WTC11 (cell line): Measurements from ENCODE around the gene RAD51AP2. TPM values are rescaled to one million over a fixed set of nuclear protein-coding genes. Genes with fewer than 3 reads are reported as not detected.
"Not testable (repeated sequence)": the region's sequence is repeated elsewhere in the genome, so short reads cannot be mapped to it uniquely, and the experiment has no call there.

ENCODE experiments used
- ATAC-seq: fragments of 200-7000 bp; cut with Tn5 transposase; 2 replicates; pipeline ENCODE4 v1.10.0; 2021; ENCODE audit warnings: mild to moderate bottlenecking, moderate library complexity
- CTCF ChIA-PET: fragments of 300-600 bp; sonication (Branson Sonifier 250); formaldehyde crosslinking; loops from one replicate; lab custom pipeline; 2021; ENCODE audit warnings: antibody characterized with exemption; lab: Charles Lee
- POLR2A ChIA-PET: fragments of 350-600 bp; sonication (Branson Sonifier 250); formaldehyde crosslinking; loops from one replicate; lab custom pipeline; 2021; ENCODE audit warnings: antibody characterized with exemption; lab: Charles Lee
- DNase-seq: peaks from one replicate; pipeline ENCODE4 v3.0.0; 2021; ENCODE audit warnings: low spot score
- H3K27ac Mint-ChIP-seq: 2 replicates; pipeline ENCODE4 v1.8.0; 2021; ENCODE audit warnings: mixed read lengths
- H3K27me3 Mint-ChIP-seq: 2 replicates; pipeline ENCODE4 v1.8.0; 2021; ENCODE audit warnings: low read depth, mild to moderate bottlenecking, moderate library complexity, mixed read lengths
- H3K36me3 Mint-ChIP-seq: 2 replicates; pipeline ENCODE4 v1.8.0; 2021; ENCODE audit warnings: mixed read lengths
- H3K4me1 Mint-ChIP-seq: 2 replicates; pipeline ENCODE4 v1.8.0; 2022; ENCODE audit warnings: mixed read lengths
- H3K4me3 Mint-ChIP-seq: 2 replicates; pipeline ENCODE4 v1.8.0; 2021; ENCODE audit warnings: mild to moderate bottlenecking, moderate library complexity, mixed read lengths
- H3K9me3 Mint-ChIP-seq: 2 replicates; pipeline ENCODE4 v1.8.0; 2021; ENCODE audit warnings: mixed read lengths
- ATF1 ChIP-seq: sonication (generic); formaldehyde crosslinking; IDR thresholded peaks from 2 replicates; pipeline ENCODE4 v1.8.1; 2023; ENCODE audit warnings: mild to moderate bottlenecking, moderate library complexity, missing genetic modification reagents
- ATF3 ChIP-seq: sonication (generic); formaldehyde crosslinking; conservative IDR thresholded peaks from 2 replicates; pipeline ENCODE4 v1.8.1; 2022; ENCODE audit warnings: mild to moderate bottlenecking, missing genetic modification reagents
- ATF6 ChIP-seq: sonication (generic); formaldehyde crosslinking; IDR thresholded peaks from 2 replicates; pipeline ENCODE4 v1.8.1; 2023; ENCODE audit warnings: mild to moderate bottlenecking, missing genetic modification reagents
- CBFB ChIP-seq: sonication (generic); formaldehyde crosslinking; IDR thresholded peaks from 2 replicates; pipeline ENCODE4 v1.8.1; 2022; ENCODE audit warnings: mild to moderate bottlenecking, low read depth, missing genetic modification reagents
- ERG ChIP-seq: fragments of 250-450 bp; sonication (Bioruptor Pico); IDR thresholded peaks from 2 replicates; pipeline ENCODE4 v1.8.0; 2021; ENCODE audit warnings: mild to moderate bottlenecking
- ESRRA ChIP-seq: sonication (generic); formaldehyde crosslinking; IDR thresholded peaks from 2 replicates; pipeline ENCODE4 v1.8.1; 2022; ENCODE audit warnings: mild to moderate bottlenecking, missing genetic modification reagents, borderline replicate concordance
- FOXP1 ChIP-seq: sonication (generic); formaldehyde crosslinking; IDR thresholded peaks from 2 replicates; pipeline ENCODE4 v1.8.0; 2022; ENCODE audit warnings: missing genetic modification reagents, mild to moderate bottlenecking, moderate library complexity, borderline replicate concordance
- FOXP4 ChIP-seq: sonication (generic); formaldehyde crosslinking; IDR thresholded peaks from 2 replicates; pipeline ENCODE4 v1.8.0; 2022; ENCODE audit warnings: mild to moderate bottlenecking, missing genetic modification reagents
- JUN ChIP-seq: sonication (generic); formaldehyde crosslinking; IDR thresholded peaks from 2 replicates; pipeline ENCODE4 v1.8.0; 2023; ENCODE audit warnings: mild to moderate bottlenecking, missing genetic modification reagents
- KAT7 ChIP-seq: sonication (generic); formaldehyde crosslinking; IDR thresholded peaks from 2 replicates; pipeline ENCODE4 v1.8.1; 2023; ENCODE audit warnings: missing genetic modification reagents, mild to moderate bottlenecking, borderline replicate concordance
- MXD4 ChIP-seq: fragments of 250-450 bp; sonication (Bioruptor Pico); IDR thresholded peaks from 2 replicates; pipeline ENCODE4 v1.8.0; 2021; ENCODE audit warnings: mild to moderate bottlenecking, moderate library complexity, borderline replicate concordance
- NR2C2 ChIP-seq: sonication (generic); formaldehyde crosslinking; IDR thresholded peaks from 2 replicates; pipeline ENCODE4 v1.8.0; 2022; ENCODE audit warnings: mild to moderate bottlenecking, missing genetic modification reagents
- PREB ChIP-seq: sonication (generic); formaldehyde crosslinking; IDR thresholded peaks from 2 replicates; pipeline ENCODE4 v1.8.1; 2022; ENCODE audit warnings: mild to moderate bottlenecking, missing genetic modification reagents, moderate library complexity, borderline replicate concordance
- PRRX2 ChIP-seq: fragments of 250-450 bp; sonication (Bioruptor Pico); IDR thresholded peaks from 2 replicates; pipeline ENCODE4 v1.8.0; 2021; ENCODE audit warnings: mild to moderate bottlenecking
- RORB ChIP-seq: fragments of 250-450 bp; sonication (Bioruptor Pico); IDR thresholded peaks from 2 replicates; pipeline ENCODE4 v1.9.0; 2021; ENCODE audit warnings: mild to moderate bottlenecking
- SOX15 ChIP-seq: fragments of 250-450 bp; sonication (Bioruptor Pico); IDR thresholded peaks from 2 replicates; pipeline ENCODE4 v1.9.0; 2021; ENCODE audit warnings: mild to moderate bottlenecking
- STAT6 ChIP-seq: sonication (generic); formaldehyde crosslinking; conservative IDR thresholded peaks from 2 replicates; pipeline ENCODE4 v1.8.1; 2023; ENCODE audit warnings: mild to moderate bottlenecking, low read depth, missing genetic modification reagents, moderate library complexity
- TCF7 ChIP-seq: sonication (generic); formaldehyde crosslinking; IDR thresholded peaks from 2 replicates; pipeline ENCODE4 v1.8.0; 2022; ENCODE audit warnings: mild to moderate bottlenecking, low read depth, missing genetic modification reagents, moderate library complexity
- TEAD1 ChIP-seq: sonication (generic); formaldehyde crosslinking; IDR thresholded peaks from 2 replicates; pipeline ENCODE4 v1.8.0; 2022; ENCODE audit warnings: mild to moderate bottlenecking, missing genetic modification reagents
- TEAD4 ChIP-seq: sonication (generic); formaldehyde crosslinking; IDR thresholded peaks from 2 replicates; pipeline ENCODE4 v1.8.0; 2022; ENCODE audit warnings: mild to moderate bottlenecking, missing genetic modification reagents
- ZNF138 ChIP-seq: sonication (generic); formaldehyde crosslinking; conservative IDR thresholded peaks from 2 replicates; pipeline ENCODE4 v1.8.1; 2022; ENCODE audit warnings: mild to moderate bottlenecking, moderate library complexity, missing genetic modification reagents
- ZNF219 ChIP-seq: sonication (generic); formaldehyde crosslinking; IDR thresholded peaks from 2 replicates; pipeline ENCODE4 v1.8.0; 2023; ENCODE audit warnings: missing genetic modification reagents, mild to moderate bottlenecking, borderline replicate concordance
- ZNF396 ChIP-seq: fragments of 250-450 bp; sonication (Bioruptor Pico); IDR thresholded peaks from 2 replicates; pipeline ENCODE4 v1.8.0; 2021; ENCODE audit warnings: mild to moderate bottlenecking, moderate library complexity, borderline replicate concordance
- ZNF671 ChIP-seq: fragments of 250-450 bp; sonication (Bioruptor Pico); IDR thresholded peaks from 2 replicates; pipeline ENCODE4 v1.8.0; 2021; ENCODE audit warnings: mild to moderate bottlenecking
- ZSCAN18 ChIP-seq: fragments of 250-450 bp; sonication (Bioruptor Pico); IDR thresholded peaks from 2 replicates; pipeline ENCODE4 v2.1.2; 2022; ENCODE audit warnings: mild to moderate bottlenecking, moderate library complexity
- total RNA-seq: library from RNA; stranded (reverse); gene quantifications from 3 replicates; pipeline ENCODE4 v1.2.3, GENCODE V29; 2021

Gene RAD51AP2
- total RNA-seq, 1 experiment from 2014 or later, result 0.26 TPM

GRCh38 chr2:17497718-17498117 lies 20.5 kb downstream of the RAD51AP2 start:
- TF ChIP-seq TEAD4 (no peak), FOXP1 (CRISPR knock-in tag) (no peak), JUN (CRISPR knock-in tag) (no peak), PREB (CRISPR knock-in tag) (no peak), ATF1 (no peak), ERG (CRISPR knock-in tag) (no peak), FOXP4 (CRISPR knock-in tag) (no peak), TEAD1 (CRISPR knock-in tag) (no peak), RORB (no peak), ZNF396 (no peak), STAT6 (no peak), ZNF219 (CRISPR knock-in tag) (no peak), SOX15 (CRISPR knock-in tag) (no peak), ESRRA (CRISPR knock-in tag) (no peak), MXD4 (CRISPR knock-in tag) (no peak), TCF7 (no peak), PRRX2 (CRISPR knock-in tag) (no peak), ZSCAN18 (CRISPR knock-in tag) (no peak), ZNF671 (CRISPR knock-in tag) (no peak), ZNF138 (CRISPR knock-in tag) (no peak)
- TF ChIP-seq, all 79 proteins: peak for 0
- no peak overlapping the region for H3K27ac Mint-ChIP-seq
- POLR2A ChIA-PET, result no interaction called here

GRCh38 chr2:17495590-17495989 lies 22.6 kb downstream of the RAD51AP2 start:
- ChIA-PET POLR2A (no interaction called here), CTCF (no interaction called here)
- H3K4me3 Mint-ChIP-seq, result no peak overlapping the region
- H3K27me3 Mint-ChIP-seq, result no peaks in the 10 kb centered on the region
- TF ChIP-seq KAT7 (no peak), CBFB (CRISPR knock-in tag) (no peak), ATF3 (no peak), ATF6 (no peak), NR2C2 (CRISPR knock-in tag) (no peak), ZNF396 (no peak)
- no peaks in the 10 kb centered on the region for H3K4me1 Mint-ChIP-seq
- no peaks in the 10 kb centered on the region for H3K36me3 Mint-ChIP-seq
- H3K9me3 Mint-ChIP-seq, result no peaks in the 10 kb centered on the region
- H3K27ac Mint-ChIP-seq, result no peak overlapping the region
- DNase-seq (no peak), ATAC-seq (no peak)

More at GRCh38 chr2:17497718-17498117, 20.5 kb downstream of the RAD51AP2 start:
- CTCF ChIA-PET, result no interaction called here
- Mint-ChIP-seq H3K4me1 (no peaks in the 10 kb centered on the region), H3K27me3 (no peaks in the 10 kb centered on the region), H3K4me3 (no peak overlapping the region), H3K36me3 (no peaks in the 10 kb centered on the region), H3K9me3 (no peaks in the 10 kb centered on the region)
- DNase-seq, result no peak
- no peak for ATAC-seq

- ATAC-seq, CTCF ChIA-PET, H3K4me1 Mint-ChIP-seq, H3K27ac Mint-ChIP-seq, DNase-seq, H3K9me3 Mint-ChIP-seq, H3K36me3 Mint-ChIP-seq, H3K4me3 Mint-ChIP-seq, H3K27me3 Mint-ChIP-seq, POLR2A ChIA-PET: not testable (repeated sequence)
Measured at GRCh38 chr2:17490165-17490564, 28.1 kb downstream of the RAD51AP2 start.
